Gastrocnemius medialis (tissue), 4 donors: ENCODE results near the gene CCNO. TPM values are rescaled to one million over a fixed set of nuclear protein-coding genes. Genes with fewer than 3 reads are reported as not detected.
A peak's percentile ranks its signal among the peaks of the same experiment; 100 is the strongest.

Source experiments
- ATAC-seq, 2 donors: fragments of 150-250 bp; one replicate each; pipeline ENCODE4 v1.9.1; 2016
- DNase-seq, 2 donors: peaks; one replicate each; pipeline ENCODE4 v3.0.0-alpha.2; 2019
- H3K27ac ChIP-seq, 4 donors: fragments of 200-600 bp; sonication (generic); 1 replicate in 1 of 4; 2 replicates in 3 of 4; pipeline ENCODE4 v1.5.1; 2016 to 2018; ENCODE audit warnings: mild to moderate bottlenecking in 2 of 4, moderate library complexity in 1 of 4
- H3K27me3 ChIP-seq, 3 donors: fragments of 200-600 bp; sonication (generic) in 2 of 3; 1 replicate in 1 of 3; 2 replicates in 2 of 3; pipeline versions ENCODE4 v1.5.1 to v1.6.0; 2016 to 2019; ENCODE audit warnings: mild to moderate bottlenecking in 1 of 3, moderate library complexity in 1 of 3
- H3K36me3 ChIP-seq, 2 donors: fragments of 200-600 bp; sonication (generic) in 1 of 2; one replicate each; pipeline ENCODE4 v1.5.1; 2017 to 2018
- H3K4me1 ChIP-seq, 2 donors: fragments of 200-600 bp; sonication (generic) in 1 of 2; one replicate each; pipeline ENCODE4 v1.5.1; 2016 to 2017; ENCODE audit warnings: mild to moderate bottlenecking in 2 of 2
- H3K4me3 ChIP-seq, 4 donors: fragments of 200-600 bp; sonication (generic) in 3 of 4; 1 replicate in 1 of 4; 2 replicates in 3 of 4; pipeline ENCODE4 v1.5.1; 2016 to 2019; ENCODE audit warnings: mild to moderate bottlenecking in 2 of 4
- H3K9me3 ChIP-seq, 3 donors: fragments of 200-600 bp; sonication (generic) in 2 of 3; 1 replicate in 1 of 3; 2 replicates in 2 of 3; pipeline ENCODE4 v1.5.1; 2016 to 2019
- CTCF ChIP-seq, 5 experiments: fragments of 450-650 bp in 3 of 5; fragments of 200-600 bp in 2 of 5; sonication (generic) in 2 of 5; IDR thresholded peaks in 4 of 5; conservative IDR thresholded peaks in 1 of 5; 1 replicate in 4 of 5; 2 replicates in 1 of 5; pipeline ENCODE4 v1.5.1; 2016 to 2019; ENCODE audit warnings: antibody characterized with exemption in 5 of 5, mild to moderate bottlenecking in 3 of 5, moderate library complexity in 3 of 5
- POLR2A ChIP-seq, 2 donors: fragments of 450-650 bp; IDR thresholded peaks; one replicate each; pipeline ENCODE4 v1.6.1; 2017; ENCODE audit warnings: antibody characterized with exemption in 2 of 2, mild to moderate bottlenecking in 2 of 2, moderate library complexity in 2 of 2
- in situ Hi-C, 4 donors: fragments of 200-750 bp; cut with MboI; loops; one replicate each; pipeline versions ENCODE4 v1.15.0 to v1.8.0; 2017; ENCODE audit warnings: low sequenced_read_pairs in 4 of 4
- intact Hi-C: fragments of 100-400 bp; cut with DNase I; formaldehyde crosslinking; loops from one replicate; pipeline ENCODE4 v1.15.1; 2023; ENCODE audit warnings: low total_unique reads
- total RNA-seq, 4 donors: library from RNA; depleted of rRNA; stranded (reverse); fragments of >200 nt; gene quantifications; one replicate each; pipeline versions ENCODE4 v1.1.0 to v1.2.3, GENCODE V29; 2016

Gene CCNO
- total RNA-seq, 4 donors from 2014 or later = not detected

GRCh38 chr5:55230086-55230629 is 3.2 kb downstream of the CCNO start:
- H3K4me1 ChIP-seq = peaks cover 30 to 48% of the 10 kb centered on the region in 2 donors
- TF ChIP-seq POLR2A (IDR thresholded peaks at IDR 0.05) = no peak
- no peak for TF ChIP-seq CTCF (IDR thresholded peaks at IDR 0.05 in 4 of 5, conservative IDR thresholded peaks at IDR 0.05 in 1 of 5)
- no peaks in the 10 kb centered on the region for H3K36me3 ChIP-seq
- intact Hi-C loops = no loop called here
- H3K4me3 ChIP-seq = no peak overlapping the region
- peaks cover 96 to 100% (median 100%) of the 10 kb centered on the region in 3 donors for H3K27me3 ChIP-seq
- in situ Hi-C loops = no loop called here
- ATAC-seq (no peak), DNase-seq (no peak)
- H3K27ac ChIP-seq = no peak overlapping the region
- no peaks in the 10 kb centered on the region for H3K9me3 ChIP-seq

DNA sequence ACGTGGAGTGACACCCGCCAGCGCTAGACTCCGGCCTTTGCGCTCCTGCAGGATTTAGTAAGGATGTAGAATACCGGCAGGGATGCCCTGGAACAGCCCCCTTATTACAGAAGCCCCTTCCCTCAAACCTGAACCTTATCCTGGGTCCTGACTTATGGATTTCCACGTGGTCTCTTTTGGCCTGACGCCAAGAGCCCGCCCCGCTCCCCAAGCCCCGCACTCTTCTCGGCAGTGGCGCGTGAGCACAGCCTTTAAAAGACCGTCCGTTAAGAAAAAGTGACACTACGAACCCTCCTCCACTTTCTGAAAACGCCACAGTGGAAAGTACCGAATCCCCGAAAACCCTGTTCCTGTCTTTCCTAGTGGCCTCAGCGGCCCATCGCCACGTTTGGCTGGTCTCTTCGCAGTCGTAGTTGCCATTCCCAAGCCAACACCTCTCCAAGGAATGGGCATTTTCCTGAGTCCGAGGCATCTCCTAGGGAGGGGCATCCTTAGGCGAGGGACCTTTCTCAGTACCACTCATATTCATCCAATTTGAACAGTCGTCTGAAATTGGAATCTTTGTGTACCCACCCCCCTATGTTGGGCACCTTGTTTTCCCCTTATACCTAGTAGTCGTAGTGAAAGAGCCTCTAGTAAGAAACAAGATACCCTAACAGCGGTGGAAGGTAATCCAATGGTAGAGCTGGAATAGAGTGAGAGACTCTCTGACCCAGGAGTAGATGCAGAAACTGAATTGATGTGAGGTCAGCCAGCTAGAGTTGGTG is 5.6 kb downstream of the CCNO start:
- no peak overlapping the region for H3K27ac ChIP-seq
- intact Hi-C loops = no loop called here
- H3K36me3 ChIP-seq = no peaks in the 10 kb centered on the region
- H3K27me3 ChIP-seq = peaks cover 98 to 100% (median 100%) of the 10 kb centered on the region in 3 donors
- H3K4me3 ChIP-seq = peak overlapping the region; percentile 44 to 52 (median 46)
- in situ Hi-C loops = no loop called here
- ATAC-seq (no peak), DNase-seq (no peak)
- no peak for TF ChIP-seq POLR2A (IDR thresholded peaks at IDR 0.05)
- no peak for TF ChIP-seq CTCF (IDR thresholded peaks at IDR 0.05 in 4 of 5, conservative IDR thresholded peaks at IDR 0.05 in 1 of 5)
- H3K9me3 ChIP-seq = no peaks in the 10 kb centered on the region
- peaks cover 19 to 34% of the 10 kb centered on the region in 2 donors for H3K4me1 ChIP-seq

DNA sequence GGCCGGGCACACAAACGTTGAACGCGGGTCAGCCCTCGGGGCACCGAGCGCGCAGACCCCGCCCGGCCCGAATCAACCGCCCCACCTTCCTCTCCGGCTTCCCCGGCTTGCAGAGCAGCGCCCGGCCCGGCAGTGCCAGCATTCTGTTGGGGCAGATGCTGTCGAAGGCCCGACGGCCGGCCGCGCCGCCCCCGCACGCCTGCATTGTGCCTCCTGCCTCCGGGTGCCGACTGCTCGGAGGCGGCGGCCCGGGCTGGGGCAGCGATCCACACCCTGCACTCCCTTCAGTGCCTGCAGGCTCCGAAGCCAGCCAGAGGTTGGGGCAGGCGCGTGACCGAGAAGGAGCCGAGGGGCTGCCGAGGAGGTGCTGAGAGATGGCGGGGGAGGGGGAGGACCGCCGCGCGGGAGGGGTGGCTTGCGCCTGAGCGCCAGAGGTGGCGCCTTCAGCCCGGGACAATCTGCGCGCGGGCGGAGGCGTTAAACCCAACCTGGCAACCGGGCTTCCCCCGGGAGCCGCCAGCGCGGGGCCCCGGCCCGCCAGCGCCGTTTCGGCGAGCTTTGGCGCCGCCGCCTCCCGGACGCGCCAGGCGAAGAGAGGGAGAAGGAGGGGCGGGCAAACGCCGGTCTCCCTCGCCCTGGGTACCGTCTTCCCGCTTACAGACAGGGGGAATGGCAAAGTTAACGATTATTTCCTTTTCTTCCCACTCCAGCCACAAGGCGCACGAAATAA is 6.3 kb downstream of the CCNO start, which contains the start of gene MCIDAS:
TSS of gene MCIDAS (minus strand) at position 382 of the 730 bp plus-strand sequence. CDS start at position 205, 177 bp downstream.
- peaks cover 12 to 27% of the 10 kb centered on the region in 2 donors for H3K4me1 ChIP-seq
- H3K4me3 ChIP-seq = peak within 1 kb of the TSS; percentile 44 to 52 (median 46)
- peak in 2 of 5 experiments; percentile 10 to 17 for TF ChIP-seq CTCF (IDR thresholded peaks at IDR 0.05 in 4 of 5, conservative IDR thresholded peaks at IDR 0.05 in 1 of 5)
- TF ChIP-seq POLR2A (IDR thresholded peaks at IDR 0.05) = no peak
- intact Hi-C loops = no loop called here
- H3K9me3 ChIP-seq = no peaks in the 10 kb centered on the region
- DNase-seq (no peak), ATAC-seq (peak in 1 of 2 donors; percentile 17)
- H3K27ac ChIP-seq = no peak within 1 kb of the TSS
- peaks cover 98 to 100% (median 99%) of the 10 kb centered on the region in 3 donors for H3K27me3 ChIP-seq
- in situ Hi-C loops = no loop called here
- no peaks in the 10 kb centered on the region for H3K36me3 ChIP-seq

GRCh38 chr5:55226027-55226933 is 7.1 kb downstream of the CCNO start:
- Histone ChIP-seq H3K36me3 (no peaks in the 10 kb centered on the region), H3K27ac (no peak overlapping the region), H3K27me3 (peaks cover 98 to 100% (median 99%) of the 10 kb centered on the region in 3 donors), H3K9me3 (no peaks in the 10 kb centered on the region), H3K4me3 (peak overlapping the region; percentile 44 to 52 (median 46)), H3K4me1 (peaks cover 5 to 19% of the 10 kb centered on the region in 2 donors)
- intact Hi-C loops = no loop called here
- no peak for DNase-seq
- in situ Hi-C loops = no loop called here
- TF ChIP-seq POLR2A (IDR thresholded peaks at IDR 0.05) (no peak), CTCF (IDR thresholded peaks at IDR 0.05 in 4 of 5, conservative IDR thresholded peaks at IDR 0.05 in 1 of 5) (peak in 1 of 5 experiments; percentile 9)
- ATAC-seq = no peak
